Measurements from ENCODE around the gene TXNL4A. TPM values are rescaled to one million over a fixed set of nuclear protein-coding genes. Genes with fewer than 3 reads are reported as not detected.

TXNL4A gene
- total RNA-seq, 1 experiment from 2014 or later: 416 TPM

DNA sequence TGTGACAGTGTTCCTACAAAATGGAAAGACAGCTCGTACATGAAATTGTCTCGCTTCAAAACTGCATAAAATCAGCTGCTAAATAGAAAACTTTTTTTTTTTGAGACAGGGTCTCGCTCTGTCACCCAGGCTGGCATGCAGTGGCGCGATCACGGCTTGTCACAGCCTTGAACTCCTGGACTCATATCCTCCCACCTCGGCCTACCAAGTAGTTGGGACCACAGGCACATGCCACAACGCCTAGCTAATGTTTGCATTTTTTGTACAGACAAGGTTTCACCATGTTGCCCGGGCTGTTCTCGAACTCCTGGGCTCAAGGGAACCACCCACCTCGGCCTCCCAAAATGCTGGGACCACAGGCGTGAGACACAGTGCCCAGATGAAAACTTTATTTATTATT lies 3.2 kb downstream of the TXNL4A start:
- DNase-seq (ENCODE audit: low read depth, low spot score) (no peak), ATAC-seq (no peak)
- Histone ChIP-seq H3K4me3 (ENCODE audit: low read depth in 2 of 2, low read length in 2 of 2) (no peak overlapping the region), H3K9me3 (ENCODE audit: control insufficient read depth, insufficient read depth, low read depth, low read length) (no peaks in the 10 kb centered on the region), H3K27me3 (ENCODE audit: control insufficient read depth, insufficient read depth, low read length) (no peaks in the 10 kb centered on the region), H3K4me1 (ENCODE audit: control insufficient read depth, insufficient read depth, low read length) (peaks cover 26% of the 10 kb centered on the region), H3K36me3 (ENCODE audit: control insufficient read depth, insufficient read depth, low read length) (peaks cover 10% of the 10 kb centered on the region), H3K27ac (ENCODE audit: low read length) (no peak overlapping the region)
- in situ Hi-C loops (cut with HindIII; ENCODE audit: low pct_unique_long_range_greater_than_20kb, low sequenced_read_pairs) (no loop called here), intact Hi-C loops (cut with micrococcal nuclease; ENCODE audit: unreplicated experiment) (loop anchor here (5.0 kb wide), 1 partner anchor 42 kb away; no protein-coding TSS in a partner anchor)
- TF ChIP-seq SIN3A (IDR thresholded peaks at IDR 0.05; ENCODE audit: borderline replicate concordance, insufficient read depth, low read depth, low read length): no peak
- TF ChIP-seq TCF7L2 (IDR thresholded peaks at IDR 0.05; ENCODE audit: low read depth, low read length): no peak
- no peak for TF ChIP-seq CTCF (IDR thresholded peaks at IDR 0.05)
- TF ChIP-seq REST (IDR thresholded peaks at IDR 0.05; ENCODE audit: insufficient read depth in 1 of 2, low read depth in 2 of 2, low read length in 1 of 2): no peak
- no peak for TF ChIP-seq POLR2AphosphoS5 (IDR thresholded peaks at IDR 0.05; ENCODE audit: low read depth, low read length)
- no TSS peak for BruUV-seq (replicated peaks)
- CTCF ChIA-PET: interaction anchor here (0.7 kb wide), 2 partner anchors 18 to 50 kb away, joined by 3 to 4 read pairs; no protein-coding TSS in a partner anchor
- POLR2A ChIA-PET: interaction anchor here (0.6 kb wide), 1 partner anchor 114 kb away, joined by 10 read pairs; no protein-coding TSS in a partner anchor

DNA sequence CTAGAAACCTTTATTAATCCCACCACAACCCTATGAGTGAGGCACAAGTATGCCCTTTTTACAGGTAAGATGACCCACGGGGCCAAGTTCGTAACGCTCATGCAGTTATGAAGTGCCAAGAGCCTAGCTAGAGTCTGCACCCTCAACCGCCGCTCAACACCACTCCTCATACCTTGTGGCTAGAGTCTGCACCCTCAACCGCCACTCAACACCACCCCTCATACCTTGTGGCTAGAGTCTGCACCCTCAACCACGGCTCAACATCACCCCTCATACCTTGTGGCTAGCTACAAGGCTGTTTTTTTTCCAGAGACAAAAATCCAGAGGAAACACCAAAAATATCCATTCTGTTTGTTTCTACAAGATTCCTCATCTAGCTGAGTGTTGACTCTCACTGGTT lies 4.6 kb downstream of the TXNL4A start:
- BruUV-seq (replicated peaks): no TSS peak
- intact Hi-C loops (cut with micrococcal nuclease; ENCODE audit: unreplicated experiment): no loop called here
- H3K4me1 ChIP-seq (ENCODE audit: control insufficient read depth, insufficient read depth, low read length): peaks cover 27% of the 10 kb centered on the region
- no peak overlapping the region for H3K4me3 ChIP-seq (ENCODE audit: low read depth in 2 of 2, low read length in 2 of 2)
- ChIA-PET POLR2A (no interaction called here), CTCF (no interaction called here)
- no peak for TF ChIP-seq SIN3A (IDR thresholded peaks at IDR 0.05; ENCODE audit: borderline replicate concordance, insufficient read depth, low read depth, low read length)
- no peak for TF ChIP-seq CTCF (IDR thresholded peaks at IDR 0.05)
- TF ChIP-seq POLR2AphosphoS5 (IDR thresholded peaks at IDR 0.05; ENCODE audit: low read depth, low read length): no peak
- TF ChIP-seq REST (IDR thresholded peaks at IDR 0.05; ENCODE audit: insufficient read depth in 1 of 2, low read depth in 2 of 2, low read length in 1 of 2): no peak
- no peak overlapping the region for H3K27ac ChIP-seq (ENCODE audit: low read length)
- H3K27me3 ChIP-seq (ENCODE audit: control insufficient read depth, insufficient read depth, low read length): no peaks in the 10 kb centered on the region
- peaks cover 10% of the 10 kb centered on the region for H3K36me3 ChIP-seq (ENCODE audit: control insufficient read depth, insufficient read depth, low read length)
- in situ Hi-C loops (cut with HindIII; ENCODE audit: low pct_unique_long_range_greater_than_20kb, low sequenced_read_pairs): no loop called here
- DNase-seq (ENCODE audit: low read depth, low spot score) (no peak), ATAC-seq (no peak)
- H3K9me3 ChIP-seq (ENCODE audit: control insufficient read depth, insufficient read depth, low read depth, low read length): no peaks in the 10 kb centered on the region
